ENCODE measurements around the gene CPSF4L.

Gene CPSF4L

DNA sequence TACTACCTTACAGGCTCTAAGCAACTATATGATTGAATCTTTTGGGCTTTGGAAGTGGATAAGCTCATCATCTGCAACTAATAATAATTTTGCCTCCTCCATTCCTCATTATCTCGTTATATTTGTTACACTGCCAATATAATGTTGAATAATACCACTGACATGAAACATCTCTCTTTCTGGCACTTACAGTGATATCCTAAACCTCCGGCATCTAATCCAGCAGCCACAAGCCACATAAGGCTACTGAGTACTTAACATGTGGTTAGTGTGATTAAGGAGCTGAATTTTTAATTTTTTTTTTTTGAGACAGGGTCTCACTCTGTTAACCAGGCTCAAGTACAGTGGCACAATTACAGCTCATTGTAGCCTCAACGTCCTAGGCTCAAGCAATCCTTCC is 40.5 kb upstream of the CPSF4L start:
- H3K36me3 ChIP-seq (ENCODE audit: control insufficient read depth, insufficient read depth, low read length) = peaks cover 32% of the 10 kb centered on the region
- 93 to 94% methylated on average over 1 of the region's 3 CpGs for WGBS, 2 experiments (ENCODE audit: insufficient coverage in 2 of 2)
- peaks cover 41% of the 10 kb centered on the region for H3K4me1 ChIP-seq (ENCODE audit: control insufficient read depth, insufficient read depth, low read length, poor library complexity, severe bottlenecking)
- H3K9me3 ChIP-seq (ENCODE audit: control insufficient read depth, low read length) = no peaks in the 10 kb centered on the region
- H3K27ac ChIP-seq (ENCODE audit: low read depth, low read length, severe bottlenecking) = no peak overlapping the region
- no peak overlapping the region for H3K4me3 ChIP-seq (ENCODE audit: extremely low read depth, insufficient read depth, low read length, poor library complexity, severe bottlenecking)

- Histone ChIP-seq H3K27ac (ENCODE audit: low read depth, low read length, severe bottlenecking) (no peak overlapping the region), H3K9me3 (ENCODE audit: control insufficient read depth, low read length) (no peaks in the 10 kb centered on the region), H3K4me1 (ENCODE audit: control insufficient read depth, insufficient read depth, low read length, poor library complexity, severe bottlenecking) (peaks cover 32% of the 10 kb centered on the region), H3K4me3 (ENCODE audit: extremely low read depth, insufficient read depth, low read length, poor library complexity, severe bottlenecking) (no peak overlapping the region), H3K36me3 (ENCODE audit: control insufficient read depth, insufficient read depth, low read length) (peaks cover 32% of the 10 kb centered on the region)
- 63 to 90% methylated on average over 1 to 2 of the region's 2 CpGs for WGBS, 2 experiments (ENCODE audit: insufficient coverage in 2 of 2)
Measured at GRCh38 chr17:73301369-73301768, 39.7 kb upstream of the CPSF4L start.

DNA sequence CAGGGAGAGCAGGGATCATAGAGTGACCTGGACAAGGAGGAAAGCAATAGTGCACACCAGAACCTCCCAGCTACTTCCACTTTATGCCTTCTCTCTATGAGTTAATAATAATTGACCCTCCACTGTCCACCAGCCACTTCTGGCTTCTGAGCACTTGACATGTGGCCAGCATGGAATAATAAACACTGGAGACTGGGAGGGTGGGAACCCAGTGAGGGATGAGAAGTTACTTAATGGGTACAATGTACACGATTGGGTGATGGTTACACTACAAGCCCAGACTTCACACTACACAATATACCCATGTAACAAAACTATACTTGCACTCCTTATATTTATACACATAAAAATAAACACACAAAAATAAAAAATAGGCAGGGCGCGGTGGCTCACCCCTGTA is 38.7 kb upstream of the CPSF4L start:
- Histone ChIP-seq H3K4me1 (ENCODE audit: control insufficient read depth, insufficient read depth, low read length, poor library complexity, severe bottlenecking) (peaks cover 23% of the 10 kb centered on the region), H3K4me3 (ENCODE audit: extremely low read depth, insufficient read depth, low read length, poor library complexity, severe bottlenecking) (no peak overlapping the region), H3K36me3 (ENCODE audit: control insufficient read depth, insufficient read depth, low read length) (peaks cover 32% of the 10 kb centered on the region), H3K9me3 (ENCODE audit: control insufficient read depth, low read length) (no peaks in the 10 kb centered on the region), H3K27ac (ENCODE audit: low read depth, low read length, severe bottlenecking) (no peak overlapping the region)
- 100% methylated on average over 2 of the region's 3 CpGs for WGBS, 2 experiments (ENCODE audit: insufficient coverage in 2 of 2)

GRCh38 chr17:73297934-73298861 is 36.5 kb upstream of the CPSF4L start:
- Histone ChIP-seq H3K4me3 (ENCODE audit: extremely low read depth, insufficient read depth, low read length, poor library complexity, severe bottlenecking) (no peak overlapping the region), H3K4me1 (ENCODE audit: control insufficient read depth, insufficient read depth, low read length, poor library complexity, severe bottlenecking) (peaks cover 21% of the 10 kb centered on the region), H3K27ac (ENCODE audit: low read depth, low read length, severe bottlenecking) (no peak overlapping the region), H3K36me3 (ENCODE audit: control insufficient read depth, insufficient read depth, low read length) (peaks cover 34% of the 10 kb centered on the region), H3K9me3 (ENCODE audit: control insufficient read depth, low read length) (no peaks in the 10 kb centered on the region)
- WGBS, 2 experiments (ENCODE audit: insufficient coverage in 2 of 2) = 83 to 85% methylated on average over 12 to 13 of the region's 15 CpGs

DNA sequence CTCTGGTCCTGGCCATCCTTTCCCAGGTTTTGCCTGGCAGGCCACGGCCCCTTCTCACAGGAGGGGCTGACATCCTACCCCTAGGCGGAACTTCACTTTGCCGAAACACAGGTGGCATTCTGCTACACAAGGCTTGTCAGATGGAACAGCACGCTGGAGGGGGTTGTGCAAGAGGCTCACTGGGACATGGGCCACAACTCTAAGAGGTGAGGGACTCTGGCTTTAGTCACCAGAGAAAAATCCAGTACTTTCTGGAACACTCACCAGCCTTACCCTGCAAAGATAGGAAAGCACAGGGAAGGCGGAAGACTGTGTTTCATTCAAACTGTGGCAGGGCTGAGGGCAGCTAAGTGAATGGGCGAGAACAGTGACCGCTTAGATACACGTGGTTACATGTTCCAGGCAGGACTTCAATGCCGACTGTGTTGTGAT is 31.8 kb upstream of the CPSF4L start:
- Histone ChIP-seq H3K4me3 (ENCODE audit: extremely low read depth, insufficient read depth, low read length, poor library complexity, severe bottlenecking) (no peak overlapping the region), H3K4me1 (ENCODE audit: control insufficient read depth, insufficient read depth, low read length, poor library complexity, severe bottlenecking) (peaks cover 50% of the 10 kb centered on the region), H3K9me3 (ENCODE audit: control insufficient read depth, low read length) (no peaks in the 10 kb centered on the region), H3K36me3 (ENCODE audit: control insufficient read depth, insufficient read depth, low read length) (peaks cover 9% of the 10 kb centered on the region), H3K27ac (ENCODE audit: low read depth, low read length, severe bottlenecking) (peak overlapping the region; percentile 87)
- 84 to 92% methylated on average over 8 to 9 of the region's 9 CpGs for WGBS, 2 experiments (ENCODE audit: insufficient coverage in 2 of 2)

- no peak overlapping the region for H3K4me3 ChIP-seq (ENCODE audit: extremely low read depth, insufficient read depth, low read length, poor library complexity, severe bottlenecking)
- peaks cover 50% of the 10 kb centered on the region for H3K4me1 ChIP-seq (ENCODE audit: control insufficient read depth, insufficient read depth, low read length, poor library complexity, severe bottlenecking)
- 94% methylated on average over 11 of the region's 11 CpGs for WGBS, 2 experiments (ENCODE audit: insufficient coverage in 2 of 2)
- H3K9me3 ChIP-seq (ENCODE audit: control insufficient read depth, low read length) = no peaks in the 10 kb centered on the region
- peaks cover 9% of the 10 kb centered on the region for H3K36me3 ChIP-seq (ENCODE audit: control insufficient read depth, insufficient read depth, low read length)
- H3K27ac ChIP-seq (ENCODE audit: low read depth, low read length, severe bottlenecking) = peak overlapping the region; percentile 87
Measured at GRCh38 chr17:73293031-73293430, 31.4 kb upstream of the CPSF4L start.

GRCh38 chr17:73292031-73292531 is 30.4 kb upstream of the CPSF4L start:
- 89 to 92% methylated on average over 9 to 10 of the region's 12 CpGs for WGBS, 2 experiments (ENCODE audit: insufficient coverage in 2 of 2)
- peaks cover 53% of the 10 kb centered on the region for H3K4me1 ChIP-seq (ENCODE audit: control insufficient read depth, insufficient read depth, low read length, poor library complexity, severe bottlenecking)
- H3K27ac ChIP-seq (ENCODE audit: low read depth, low read length, severe bottlenecking) = peak overlapping the region; percentile 87
- no peak overlapping the region for H3K4me3 ChIP-seq (ENCODE audit: extremely low read depth, insufficient read depth, low read length, poor library complexity, severe bottlenecking)
- H3K9me3 ChIP-seq (ENCODE audit: control insufficient read depth, low read length) = no peaks in the 10 kb centered on the region
- peaks cover 9% of the 10 kb centered on the region for H3K36me3 ChIP-seq (ENCODE audit: control insufficient read depth, insufficient read depth, low read length)

- peaks cover 60% of the 10 kb centered on the region for H3K4me1 ChIP-seq (ENCODE audit: control insufficient read depth, insufficient read depth, low read length, poor library complexity, severe bottlenecking)
- 78 to 89% methylated on average over 4 to 6 of the region's 8 CpGs for WGBS, 2 experiments (ENCODE audit: insufficient coverage in 2 of 2)
- H3K27ac ChIP-seq (ENCODE audit: low read depth, low read length, severe bottlenecking) = peak overlapping the region; percentile 87
- H3K4me3 ChIP-seq (ENCODE audit: extremely low read depth, insufficient read depth, low read length, poor library complexity, severe bottlenecking) = no peak overlapping the region
- H3K9me3 ChIP-seq (ENCODE audit: control insufficient read depth, low read length) = no peaks in the 10 kb centered on the region
- peaks cover 16% of the 10 kb centered on the region for H3K36me3 ChIP-seq (ENCODE audit: control insufficient read depth, insufficient read depth, low read length)
Measured at GRCh38 chr17:73291260-73291801, 29.7 kb upstream of the CPSF4L start.

- H3K36me3 ChIP-seq (ENCODE audit: control insufficient read depth, insufficient read depth, low read length) = peaks cover 23% of the 10 kb centered on the region
- no peaks in the 10 kb centered on the region for H3K9me3 ChIP-seq (ENCODE audit: control insufficient read depth, low read length)
- 94 to 100% methylated on average over 11 to 13 of the region's 16 CpGs for WGBS, 2 experiments (ENCODE audit: insufficient coverage in 2 of 2)
- peaks cover 63% of the 10 kb centered on the region for H3K4me1 ChIP-seq (ENCODE audit: control insufficient read depth, insufficient read depth, low read length, poor library complexity, severe bottlenecking)
- H3K27ac ChIP-seq (ENCODE audit: low read depth, low read length, severe bottlenecking) = peak overlapping the region; percentile 87
- no peak overlapping the region for H3K4me3 ChIP-seq (ENCODE audit: extremely low read depth, insufficient read depth, low read length, poor library complexity, severe bottlenecking)
Measured at GRCh38 chr17:73290399-73291259, 28.9 kb upstream of the CPSF4L start.

DNA sequence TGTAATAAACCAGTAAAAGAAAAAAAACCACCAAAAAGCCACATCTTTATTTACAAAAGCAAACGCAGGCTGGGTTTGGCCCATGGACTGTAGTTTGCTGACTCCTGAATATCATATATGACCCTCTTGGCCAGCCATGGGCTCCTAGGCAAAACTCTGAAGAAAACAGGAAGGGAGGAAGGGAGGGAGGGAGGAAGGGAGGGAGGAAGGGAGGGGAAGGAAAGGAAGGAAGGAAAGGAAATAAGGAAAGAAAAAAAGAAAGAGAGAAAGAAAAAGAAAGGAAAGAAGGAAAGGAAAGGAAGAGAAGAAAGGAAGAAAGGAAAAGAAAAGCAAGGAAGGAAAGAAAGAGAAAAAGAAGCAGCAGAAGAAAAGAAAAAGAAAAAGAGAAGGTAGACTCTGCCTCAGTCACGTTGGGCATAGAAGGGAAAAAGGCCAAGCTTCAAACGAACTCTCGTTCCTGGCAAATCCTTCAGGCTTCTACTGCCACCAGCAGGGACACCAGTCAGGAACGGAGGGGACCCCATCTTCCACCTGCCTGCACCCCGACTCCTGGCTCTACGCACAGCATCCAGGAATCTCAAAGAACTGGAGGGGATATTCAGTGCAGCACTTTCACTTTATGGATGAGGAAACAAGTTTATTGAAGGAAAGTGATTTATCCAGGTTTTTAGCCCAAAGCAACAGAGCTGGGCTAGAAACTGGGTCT is 28.0 kb upstream of the CPSF4L start:
- peaks cover 70% of the 10 kb centered on the region for H3K4me1 ChIP-seq (ENCODE audit: control insufficient read depth, insufficient read depth, low read length, poor library complexity, severe bottlenecking)
- no peak overlapping the region for H3K27ac ChIP-seq (ENCODE audit: low read depth, low read length, severe bottlenecking)
- H3K9me3 ChIP-seq (ENCODE audit: control insufficient read depth, low read length) = no peaks in the 10 kb centered on the region
- WGBS, 2 experiments (ENCODE audit: insufficient coverage in 2 of 2) = 83 to 90% methylated on average over 6 of the region's 7 CpGs
- H3K4me3 ChIP-seq (ENCODE audit: extremely low read depth, insufficient read depth, low read length, poor library complexity, severe bottlenecking) = no peak overlapping the region
- H3K36me3 ChIP-seq (ENCODE audit: control insufficient read depth, insufficient read depth, low read length) = peaks cover 26% of the 10 kb centered on the region

All from mesodermal cell (in vitro differentiated cells).